Stimulated activated CD8-positive, alpha-beta memory T cell treated with anti-CD3 and anti-CD28 coated beads, Interleukin-2, amount 100 ng/mL, for 1 hour (primary cell): ENCODE results near the gene PINLYP.

Experiments used
- DNase-seq, 2 donors: peaks; one replicate each; pipeline ENCODE4 v3.0.0-alpha.2; 2020; ENCODE audit warnings: low read depth in 2 of 2

The PINLYP gene

DNA sequence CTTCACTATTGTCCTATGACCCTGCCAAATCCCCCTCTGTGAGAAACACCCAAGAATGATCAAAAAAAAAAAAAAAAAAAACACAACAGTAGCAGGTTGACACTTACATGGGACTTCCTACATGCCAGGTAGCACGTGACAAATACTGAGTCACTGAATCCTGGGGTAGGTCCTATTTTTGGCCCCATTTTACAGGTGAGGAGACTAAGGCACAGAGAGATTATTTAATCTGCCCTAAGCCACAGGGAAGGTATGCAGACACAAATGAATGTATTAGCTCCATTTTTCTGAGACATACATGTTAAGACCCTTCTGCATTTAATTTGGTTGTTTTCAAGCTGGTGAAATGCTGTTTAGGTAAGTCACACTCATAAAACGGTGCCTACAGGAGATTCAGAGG is 26.9 kb upstream of the PINLYP start:
- no peak for DNase-seq

DNA sequence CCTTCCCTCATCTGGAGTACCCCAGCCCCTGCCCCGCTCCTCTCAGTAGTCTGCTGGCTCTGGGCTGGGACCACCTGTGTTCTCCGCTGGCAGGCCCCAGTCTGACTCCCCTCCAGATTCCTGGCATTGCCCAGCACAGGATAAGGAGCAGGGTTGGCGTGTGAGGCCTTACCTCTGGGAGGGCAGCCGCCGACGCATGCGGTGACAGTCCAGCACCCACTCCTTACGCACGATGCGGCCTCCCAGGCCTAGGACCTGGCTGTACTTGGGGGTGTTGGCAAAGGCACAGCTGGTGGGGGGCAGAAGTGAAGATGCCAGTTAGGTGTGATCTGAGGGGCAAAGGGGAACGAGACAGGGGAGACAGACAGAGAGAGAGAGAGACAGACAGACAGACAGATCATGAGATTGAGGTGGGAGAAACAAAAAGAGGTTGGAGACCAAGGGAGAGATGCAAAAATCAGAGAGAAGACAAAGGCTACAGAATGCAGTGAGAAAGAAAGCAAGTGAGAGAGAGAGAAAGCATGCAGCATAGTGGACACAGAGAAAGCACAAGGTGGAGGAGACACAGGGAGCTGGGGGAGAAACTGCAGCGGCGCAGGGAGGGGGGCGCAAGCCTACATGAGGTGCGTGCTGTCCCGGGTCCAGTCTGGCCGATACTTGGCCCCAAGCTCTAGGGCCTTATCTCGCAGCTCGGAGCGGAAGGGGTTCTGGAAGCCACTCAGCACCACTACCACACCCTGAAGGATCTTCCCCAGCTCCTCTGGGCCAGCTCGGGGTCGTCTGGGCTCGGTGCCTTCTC is 24.0 kb upstream of the PINLYP start:
- no peak for DNase-seq

DNA sequence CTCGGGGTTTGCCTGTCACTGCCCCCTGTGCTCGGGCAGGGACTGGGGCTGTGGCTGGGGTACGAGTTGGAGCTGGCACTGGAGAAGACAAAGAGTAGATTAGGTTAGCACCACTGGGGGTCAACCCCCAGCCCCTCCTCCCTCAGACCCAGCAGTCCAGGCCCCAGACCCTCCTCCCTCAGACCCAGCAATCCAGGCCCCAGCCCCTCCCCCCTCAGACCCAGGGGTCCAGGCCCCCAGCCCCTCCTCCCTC is 23.5 kb upstream of the PINLYP start:
- DNase-seq, result no peak

- DNase-seq, result no peak
These were observed 23.0 kb upstream of the PINLYP start for GRCh38 chr19:43552616-43553015.

- no peak for DNase-seq
These were observed 21.9 kb upstream of the PINLYP start for GRCh38 chr19:43553656-43554055.

- DNase-seq, result no peak
These were observed 21.2 kb upstream of the PINLYP start for GRCh38 chr19:43554317-43554895.

GRCh38 chr19:43555185-43555770 is 20.3 kb upstream of the PINLYP start:
- peak; percentile 62 to 69 for DNase-seq

DNA sequence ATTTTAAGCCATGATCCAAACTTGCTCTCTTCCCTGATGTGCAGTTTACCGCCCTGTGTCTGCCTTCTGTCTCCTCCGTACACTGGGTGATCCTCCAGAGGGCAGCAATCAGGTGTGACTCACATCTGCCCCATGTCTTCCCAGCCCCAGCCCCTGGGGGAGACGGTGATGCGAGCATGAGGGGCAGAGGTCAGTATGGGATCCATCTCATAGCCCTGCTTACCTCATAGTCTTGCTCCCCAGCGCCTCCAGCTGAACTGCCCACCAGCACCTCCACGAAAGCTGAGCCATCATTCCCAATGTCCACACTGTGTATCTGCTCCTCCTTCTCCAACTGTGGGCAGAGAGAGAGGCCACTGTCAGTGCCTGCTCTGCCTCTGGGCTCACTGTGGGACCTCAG is 14.9 kb upstream of the PINLYP start:
- no peak for DNase-seq

GRCh38 chr19:43561139-43561970 is 14.2 kb upstream of the PINLYP start:
- DNase-seq, result no peak

DNA sequence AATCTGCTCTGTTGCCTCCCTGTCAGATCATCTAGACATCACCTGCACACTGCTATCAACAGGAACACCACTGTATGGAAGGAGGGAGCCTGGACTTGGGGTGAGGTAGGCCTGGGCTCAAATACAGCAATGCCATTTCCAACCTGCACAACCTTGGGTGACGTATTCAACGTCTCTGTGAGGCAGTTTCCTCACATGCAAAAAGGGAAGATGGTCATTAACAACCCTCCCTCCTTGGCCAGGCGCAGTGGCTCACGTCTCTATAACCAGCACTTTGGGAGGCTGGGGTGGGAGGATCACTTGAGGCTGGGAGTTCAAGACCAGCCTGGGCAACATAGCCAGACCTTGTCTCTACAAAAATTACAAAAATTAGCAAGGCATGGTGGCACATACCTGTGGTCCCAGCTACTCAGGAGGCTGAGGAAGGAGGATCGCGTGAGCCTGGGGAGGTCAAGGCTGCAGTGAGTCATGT is 13.3 kb upstream of the PINLYP start:
- DNase-seq, result no peak

- DNase-seq, result peak; percentile 59 to 62
These were observed 12.8 kb upstream of the PINLYP start for GRCh38 chr19:43562698-43563241.

- no peak for DNase-seq
These were observed 11.7 kb upstream of the PINLYP start for GRCh38 chr19:43563816-43564457.

DNA sequence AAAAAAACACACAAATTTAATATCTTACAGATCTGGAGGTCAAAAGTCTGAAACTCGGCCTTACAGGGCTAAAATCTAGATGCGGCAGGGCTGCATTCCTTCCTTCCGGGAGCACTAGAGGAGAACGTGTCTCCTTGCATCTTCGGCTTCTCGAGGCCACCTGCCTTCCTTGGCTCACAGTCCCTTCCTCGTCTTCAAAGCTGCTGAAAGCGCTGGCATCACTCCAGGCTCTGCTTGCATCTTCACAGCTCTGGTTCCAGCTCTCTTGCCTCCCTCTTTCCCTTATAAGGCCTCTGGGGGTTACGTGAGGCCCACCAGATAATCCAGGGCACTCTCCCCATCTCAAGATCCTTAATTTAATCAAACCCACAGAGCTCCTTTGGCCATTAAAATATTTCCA is 10.8 kb upstream of the PINLYP start:
- no peak for DNase-seq

DNA sequence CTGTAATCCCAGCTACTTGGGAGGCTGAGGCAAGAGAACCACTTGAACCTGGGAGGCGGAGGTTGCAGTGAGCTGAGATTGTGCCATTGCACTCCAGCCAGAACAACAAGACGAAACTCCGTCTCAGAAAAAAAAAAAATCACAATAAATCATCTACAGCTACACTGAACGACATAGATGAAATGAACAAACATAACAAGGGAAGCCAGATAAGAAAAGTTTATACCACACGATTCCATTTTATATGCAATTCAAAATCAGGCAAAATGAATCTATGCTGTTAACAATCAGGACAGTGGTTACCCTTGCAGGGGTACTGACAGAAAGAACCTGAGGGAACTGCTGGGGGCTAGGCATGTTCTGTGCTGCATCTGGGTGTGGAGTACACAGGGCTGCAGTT is 5.9 kb upstream of the PINLYP start:
- no peak for DNase-seq

GRCh38 chr19:43570174-43570791 is 5.3 kb upstream of the PINLYP start:
- DNase-seq, result no peak

DNA sequence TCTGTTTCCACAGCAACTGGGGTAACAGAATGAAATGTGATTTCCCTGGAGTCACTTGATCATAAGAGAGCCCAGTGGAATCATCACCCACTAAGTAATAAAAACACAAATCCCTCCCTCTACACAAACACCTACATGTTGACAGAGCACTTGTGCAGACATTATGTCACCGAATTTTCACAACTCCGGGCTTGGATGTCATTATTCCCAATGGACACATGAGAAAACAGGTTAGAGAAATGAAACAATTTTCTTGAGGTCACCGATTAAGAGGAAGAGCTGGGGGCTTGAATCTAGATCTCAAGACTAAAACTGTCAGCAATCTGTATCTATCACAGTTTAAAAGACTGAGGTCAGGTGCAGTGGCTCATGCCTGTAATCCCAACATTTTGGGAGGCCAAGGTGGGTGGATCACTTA is 3.4 kb upstream of the PINLYP start:
- DNase-seq, result no peak

GRCh38 chr19:43574424-43575155 is 1.0 kb upstream of the PINLYP start:
- no peak for DNase-seq

DNA sequence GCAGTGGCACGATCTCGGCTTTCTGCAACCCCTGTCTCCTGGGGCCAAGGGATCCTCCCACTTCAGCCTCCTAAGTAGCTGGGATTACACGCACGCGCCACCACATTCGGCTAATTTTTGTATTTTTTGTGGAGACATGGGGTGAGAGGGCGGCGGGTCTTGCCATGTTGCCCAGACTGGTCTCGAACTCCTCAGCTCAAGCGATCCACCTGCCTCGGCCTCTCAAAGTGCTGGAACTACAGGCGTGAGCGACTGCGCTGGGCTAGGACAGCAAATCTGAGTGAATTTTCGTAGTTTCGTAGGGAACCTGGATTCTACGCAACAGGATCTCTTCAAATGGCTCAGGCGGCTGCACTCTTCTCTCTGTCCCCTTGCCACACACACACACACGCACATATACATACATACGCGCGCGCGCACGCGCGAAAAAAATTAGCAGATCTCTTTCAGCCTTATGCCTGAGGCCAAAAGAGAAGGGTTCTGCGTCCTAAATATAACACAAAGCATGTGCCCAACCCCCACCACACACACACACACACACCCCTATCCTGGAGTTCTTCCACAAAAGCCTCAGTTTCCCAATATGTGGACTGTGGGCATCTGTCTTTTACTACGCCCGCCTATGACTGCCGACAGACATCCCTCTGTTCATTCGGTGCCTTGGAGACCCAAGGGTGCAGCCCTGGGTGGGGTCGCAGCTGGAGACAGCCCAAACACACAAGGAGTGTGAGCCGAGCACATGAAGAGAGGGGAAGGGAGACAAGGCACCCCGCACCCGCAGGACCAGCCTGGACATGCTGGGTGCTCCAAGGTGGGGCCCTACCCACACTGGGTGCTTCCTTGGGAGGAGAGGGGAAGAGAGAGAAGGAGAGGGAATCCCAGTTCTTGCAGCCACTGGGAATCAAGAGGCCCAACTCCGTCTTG is 616 bp downstream of the PINLYP start:
- no peak for DNase-seq

DNA sequence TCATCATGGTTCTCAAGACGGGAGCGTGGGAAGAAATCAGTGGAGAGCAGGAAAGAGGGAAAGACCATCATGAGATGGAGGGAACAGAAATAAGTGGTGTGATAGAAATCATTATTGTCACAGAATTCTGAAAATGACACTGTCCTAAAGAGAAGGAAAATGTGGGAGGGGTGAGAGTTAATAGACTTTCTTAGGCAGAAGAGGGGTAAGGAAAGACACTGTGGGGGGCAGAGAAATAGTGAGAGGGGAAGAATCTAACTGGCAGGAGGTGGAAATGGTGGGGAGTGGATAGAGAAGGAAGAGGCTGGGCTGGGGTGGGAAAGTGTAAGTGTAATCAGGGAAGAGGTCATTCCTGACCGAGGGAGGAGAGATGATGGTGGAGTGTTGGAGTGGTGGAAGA is 3.2 kb downstream of the PINLYP start:
- no peak for DNase-seq
